KMS-11 (cell line): Measurements from ENCODE around the gene C1QTNF9.

ENCODE experiments used
- H2AFZ ChIP-seq: fragments of 200-600 bp; sonication (generic); 2 replicates; pipeline ENCODE4 v1.6.1; 2016; ENCODE audit warnings: antibody characterized with exemption, mixed run types, low read depth
- H3K27ac ChIP-seq: fragments of 200-600 bp; sonication (generic); 2 replicates; pipeline ENCODE4 v1.6.1; 2016; ENCODE audit warnings: mild to moderate bottlenecking, mixed run types
- H3K27me3 ChIP-seq: fragments of 200-600 bp; sonication (generic); 2 replicates; pipeline ENCODE4 v1.6.1; 2017; ENCODE audit warnings: mild to moderate bottlenecking, low read depth, mixed run types, moderate library complexity; ENCODE audit not compliant: insufficient read depth
- H3K36me3 ChIP-seq: fragments of 200-600 bp; sonication (generic); 2 replicates; pipeline ENCODE4 v1.6.1; 2017; ENCODE audit warnings: mild to moderate bottlenecking, mixed run types; ENCODE audit not compliant: insufficient read depth
- H3K4me1 ChIP-seq: fragments of 200-600 bp; sonication (generic); 2 replicates; pipeline ENCODE4 v1.6.1; 2016; ENCODE audit warnings: mild to moderate bottlenecking, low read depth, mixed run types; ENCODE audit not compliant: poor library complexity, severe bottlenecking
- H3K4me2 ChIP-seq: fragments of 200-600 bp; sonication (generic); 2 replicates; pipeline ENCODE4 v1.7.0; 2016; ENCODE audit warnings: mild to moderate bottlenecking, mixed run types
- H3K4me3 ChIP-seq: fragments of 200-600 bp; sonication (generic); IDR thresholded peaks from 2 replicates; pipeline ENCODE4 v1.6.1; 2017; ENCODE audit warnings: low read depth, low read length, mixed read lengths; ENCODE audit not compliant: insufficient read depth
- H3K79me2 ChIP-seq: fragments of 200-600 bp; sonication (generic); 2 replicates; pipeline ENCODE4 v1.6.1; 2016; ENCODE audit warnings: low read depth, mixed run types; ENCODE audit not compliant: insufficient read depth
- H3K9ac ChIP-seq: fragments of 200-600 bp; sonication (generic); 2 replicates; pipeline ENCODE4 v1.6.1; 2016; ENCODE audit warnings: mild to moderate bottlenecking, mixed run types
- H4K20me1 ChIP-seq: fragments of 200-600 bp; sonication (generic); 2 replicates; pipeline ENCODE4 v1.6.1; 2016; ENCODE audit warnings: mild to moderate bottlenecking, mixed run types; ENCODE audit not compliant: insufficient read depth
- TF ChIP-seq, protein P1 (sequence below): fragments of 200-600 bp; sonication (generic); conservative IDR thresholded peaks from 2 replicates; pipeline ENCODE4 v1.6.1; 2017; ENCODE audit warnings: low read depth, mild to moderate bottlenecking, antibody characterized with exemption, low read length, moderate library complexity, mixed read lengths

C1QTNF9 gene

GRCh38 chr13:24274452-24275021, 34.8 kb upstream of the C1QTNF9 start:
- Histone ChIP-seq H3K27ac (no peak overlapping the region), H4K20me1 (no peaks in the 10 kb centered on the region), H3K27me3 (no peaks in the 10 kb centered on the region), H3K36me3 (no peaks in the 10 kb centered on the region), H3K4me1 (peaks cover 30% of the 10 kb centered on the region), H3K4me3 (no peak overlapping the region), H3K79me2 (no peaks in the 10 kb centered on the region), H3K9ac (no peak overlapping the region), H3K4me2 (peak overlapping the region; percentile 29; the same call in 1 of the 2 replicates), H2AFZ (no peak overlapping the region)
- TF ChIP-seq, protein P1, sequence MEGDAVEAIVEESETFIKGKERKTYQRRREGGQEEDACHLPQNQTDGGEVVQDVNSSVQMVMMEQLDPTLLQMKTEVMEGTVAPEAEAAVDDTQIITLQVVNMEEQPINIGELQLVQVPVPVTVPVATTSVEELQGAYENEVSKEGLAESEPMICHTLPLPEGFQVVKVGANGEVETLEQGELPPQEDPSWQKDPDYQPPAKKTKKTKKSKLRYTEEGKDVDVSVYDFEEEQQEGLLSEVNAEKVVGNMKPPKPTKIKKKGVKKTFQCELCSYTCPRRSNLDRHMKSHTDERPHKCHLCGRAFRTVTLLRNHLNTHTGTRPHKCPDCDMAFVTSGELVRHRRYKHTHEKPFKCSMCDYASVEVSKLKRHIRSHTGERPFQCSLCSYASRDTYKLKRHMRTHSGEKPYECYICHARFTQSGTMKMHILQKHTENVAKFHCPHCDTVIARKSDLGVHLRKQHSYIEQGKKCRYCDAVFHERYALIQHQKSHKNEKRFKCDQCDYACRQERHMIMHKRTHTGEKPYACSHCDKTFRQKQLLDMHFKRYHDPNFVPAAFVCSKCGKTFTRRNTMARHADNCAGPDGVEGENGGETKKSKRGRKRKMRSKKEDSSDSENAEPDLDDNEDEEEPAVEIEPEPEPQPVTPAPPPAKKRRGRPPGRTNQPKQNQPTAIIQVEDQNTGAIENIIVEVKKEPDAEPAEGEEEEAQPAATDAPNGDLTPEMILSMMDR, result no peak

DNA sequence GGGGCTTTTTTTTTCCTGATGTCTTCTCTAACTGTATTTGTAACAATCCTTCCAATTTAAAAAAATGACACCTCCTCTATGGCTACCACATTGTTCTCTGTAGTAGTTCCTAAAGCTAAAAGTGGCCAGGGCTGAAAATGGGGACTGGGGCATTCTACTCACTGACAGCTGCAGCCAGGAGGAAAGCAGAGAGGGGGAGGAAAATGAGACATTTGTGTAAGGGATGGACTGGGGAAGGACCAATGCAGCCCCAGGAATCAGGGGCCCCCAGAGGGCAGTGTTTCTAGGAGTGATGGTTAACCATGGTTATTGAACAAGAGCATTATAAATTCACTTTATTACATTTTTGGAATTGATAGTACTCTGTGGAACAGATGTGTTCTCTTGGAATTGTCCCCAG, 34.3 kb upstream of the C1QTNF9 start:
- Histone ChIP-seq H3K9ac (no peak overlapping the region), H3K4me2 (peak overlapping the region; percentile 29; the same call in 1 of the 2 replicates), H3K27ac (no peak overlapping the region), H3K79me2 (no peaks in the 10 kb centered on the region), H3K4me1 (peaks cover 26% of the 10 kb centered on the region), H2AFZ (no peak overlapping the region), H3K27me3 (no peaks in the 10 kb centered on the region), H3K4me3 (no peak overlapping the region), H3K36me3 (no peaks in the 10 kb centered on the region), H4K20me1 (no peaks in the 10 kb centered on the region)
- TF ChIP-seq, protein P1, result no peak

GRCh38 chr13:24276306-24276705, 33.1 kb upstream of the C1QTNF9 start:
- no peaks in the 10 kb centered on the region for H4K20me1 ChIP-seq
- H3K4me3 ChIP-seq, result no peak overlapping the region
- peaks cover 21% of the 10 kb centered on the region for H3K4me1 ChIP-seq
- H3K27me3 ChIP-seq, result no peaks in the 10 kb centered on the region
- H3K9ac ChIP-seq, result no peak overlapping the region
- H3K4me2 ChIP-seq, result no peak overlapping the region
- no peak overlapping the region for H3K27ac ChIP-seq
- no peak overlapping the region for H2AFZ ChIP-seq
- no peaks in the 10 kb centered on the region for H3K79me2 ChIP-seq
- no peaks in the 10 kb centered on the region for H3K36me3 ChIP-seq
- TF ChIP-seq, protein P1, result no peak

- no peaks in the 10 kb centered on the region for H3K36me3 ChIP-seq
- H2AFZ ChIP-seq, result no peak overlapping the region
- H3K9ac ChIP-seq, result no peak overlapping the region
- no peak overlapping the region for H3K4me3 ChIP-seq
- TF ChIP-seq, protein P1, result no peak
- H3K27ac ChIP-seq, result no peak overlapping the region
- H3K4me1 ChIP-seq, result peaks cover 16% of the 10 kb centered on the region
- no peak overlapping the region for H3K4me2 ChIP-seq
- no peaks in the 10 kb centered on the region for H3K27me3 ChIP-seq
- no peaks in the 10 kb centered on the region for H3K79me2 ChIP-seq
- H4K20me1 ChIP-seq, result no peaks in the 10 kb centered on the region
Measured at GRCh38 chr13:24276861-24277260, 32.5 kb upstream of the C1QTNF9 start.
